ENCODE measurements around the gene CD52.

GRCh38 chr1:26340047-26340481 lies 22.3 kb downstream of the CD52 start:
- no peak for TF ChIP-seq EZH2 (IDR thresholded peaks at IDR 0.05; ENCODE audit: borderline replicate concordance, low read length)
- TF ChIP-seq, protein P1, sequence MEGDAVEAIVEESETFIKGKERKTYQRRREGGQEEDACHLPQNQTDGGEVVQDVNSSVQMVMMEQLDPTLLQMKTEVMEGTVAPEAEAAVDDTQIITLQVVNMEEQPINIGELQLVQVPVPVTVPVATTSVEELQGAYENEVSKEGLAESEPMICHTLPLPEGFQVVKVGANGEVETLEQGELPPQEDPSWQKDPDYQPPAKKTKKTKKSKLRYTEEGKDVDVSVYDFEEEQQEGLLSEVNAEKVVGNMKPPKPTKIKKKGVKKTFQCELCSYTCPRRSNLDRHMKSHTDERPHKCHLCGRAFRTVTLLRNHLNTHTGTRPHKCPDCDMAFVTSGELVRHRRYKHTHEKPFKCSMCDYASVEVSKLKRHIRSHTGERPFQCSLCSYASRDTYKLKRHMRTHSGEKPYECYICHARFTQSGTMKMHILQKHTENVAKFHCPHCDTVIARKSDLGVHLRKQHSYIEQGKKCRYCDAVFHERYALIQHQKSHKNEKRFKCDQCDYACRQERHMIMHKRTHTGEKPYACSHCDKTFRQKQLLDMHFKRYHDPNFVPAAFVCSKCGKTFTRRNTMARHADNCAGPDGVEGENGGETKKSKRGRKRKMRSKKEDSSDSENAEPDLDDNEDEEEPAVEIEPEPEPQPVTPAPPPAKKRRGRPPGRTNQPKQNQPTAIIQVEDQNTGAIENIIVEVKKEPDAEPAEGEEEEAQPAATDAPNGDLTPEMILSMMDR (IDR thresholded peaks at IDR 0.05; ENCODE audit: low read length): no peak
